ENCODE measurements around the gene LSP1. TPM values are rescaled to one million over a fixed set of nuclear protein-coding genes. Genes with fewer than 3 reads are reported as not detected.

Gene LSP1
- total and polyA plus RNA-seq, 2 of the 13 experiments (the other 11 are each of a cell fraction or from before 2014, with no cell fraction given), result 0.59 to 1.00 TPM

DNA sequence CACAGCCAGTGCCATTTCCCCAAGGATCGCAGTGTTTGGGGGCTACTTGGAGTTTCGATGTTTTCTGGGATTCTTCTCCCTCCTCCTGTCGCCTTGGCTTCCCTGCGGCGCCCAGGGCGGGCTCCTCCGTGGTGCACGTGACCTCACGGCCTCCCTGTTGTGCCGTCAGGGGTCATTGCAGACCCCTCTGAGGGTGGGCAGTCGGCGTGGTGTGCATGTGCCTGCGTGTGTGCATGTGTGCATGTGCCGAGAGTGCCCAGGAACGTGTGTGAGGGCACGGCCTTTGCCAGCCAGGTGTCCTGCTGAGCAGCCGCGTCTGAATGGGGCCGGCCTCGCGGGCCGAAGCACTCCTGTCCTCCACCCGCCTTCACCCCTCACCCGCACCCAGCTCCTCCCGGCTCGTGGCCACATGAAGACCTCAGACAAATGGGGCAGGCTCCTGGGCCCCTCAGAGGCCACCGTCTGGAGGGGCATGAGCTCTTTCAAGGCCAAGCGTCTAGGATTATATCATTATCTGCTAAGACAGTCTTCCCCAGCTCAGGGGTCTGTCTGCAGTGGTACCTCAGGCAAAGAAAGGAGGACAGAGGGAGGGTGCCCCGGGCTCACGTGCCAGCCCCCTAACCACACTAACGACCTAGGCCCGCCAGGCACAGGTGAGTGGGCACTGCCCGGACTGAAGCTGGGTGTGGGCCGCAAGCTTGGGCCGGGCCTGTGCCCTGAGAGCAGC, 84.9 kb downstream of the LSP1 start:
- WGBS (ENCODE audit: low lambda C conversion rate), result 37% methylated on average over 16 of the region's 35 CpGs
- H3K27ac ChIP-seq (ENCODE audit: extremely low read length, insufficient read depth, low read length), result no peak overlapping the region
- TF ChIP-seq, protein P1, sequence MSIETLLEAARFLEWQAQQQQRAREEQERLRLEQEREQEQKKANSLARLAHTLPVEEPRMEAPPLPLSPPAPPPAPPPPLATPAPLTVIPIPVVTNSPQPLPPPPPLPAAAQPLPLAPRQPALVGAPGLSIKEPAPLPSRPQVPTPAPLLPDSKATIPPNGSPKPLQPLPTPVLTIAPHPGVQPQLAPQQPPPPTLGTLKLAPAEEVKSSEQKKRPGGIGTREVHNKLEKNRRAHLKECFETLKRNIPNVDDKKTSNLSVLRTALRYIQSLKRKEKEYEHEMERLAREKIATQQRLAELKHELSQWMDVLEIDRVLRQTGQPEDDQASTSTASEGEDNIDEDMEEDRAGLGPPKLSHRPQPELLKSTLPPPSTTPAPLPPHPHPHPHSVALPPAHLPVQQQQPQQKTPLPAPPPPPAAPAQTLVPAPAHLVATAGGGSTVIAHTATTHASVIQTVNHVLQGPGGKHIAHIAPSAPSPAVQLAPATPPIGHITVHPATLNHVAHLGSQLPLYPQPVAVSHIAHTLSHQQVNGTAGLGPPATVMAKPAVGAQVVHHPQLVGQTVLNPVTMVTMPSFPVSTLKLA (IDR thresholded peaks at IDR 0.05), result peak; percentile 8; the same call in 1 of the 2 replicates
- no peak for TF ChIP-seq NRL (CRISPR knock-in tag; IDR thresholded peaks at IDR 0.05; ENCODE audit: borderline replicate concordance)
- FAIRE-seq (no peak), DNase-seq (ENCODE audit: low spot score) (no peak), ATAC-seq (no peak)
- ChIA-PET POLR2A (no interaction called here), CTCF (ENCODE audit: low intra/inter-chr PET ratio, low total read pairs) (no interaction called here)
- H3K4me1 ChIP-seq (ENCODE audit: insufficient read depth, low read length), result no peaks in the 10 kb centered on the region
- intact Hi-C loops (cut with micrococcal nuclease; ENCODE audit: unreplicated experiment), result no loop called here
- H3K4me3 ChIP-seq (replicated peaks in 1 of 3; ENCODE audit: insufficient read depth in 1 of 3, low read depth in 2 of 3, low read length in 3 of 3), result no peak overlapping the region
- no peak overlapping the region for H3K9ac ChIP-seq (ENCODE audit: insufficient read depth, low read depth, low read length)
- H3K9me3 ChIP-seq (ENCODE audit: low read length), result no peaks in the 10 kb centered on the region
- H4K20me1 ChIP-seq (ENCODE audit: insufficient read depth, low read length), result no peaks in the 10 kb centered on the region
- in situ Hi-C loops (cut with HindIII; ENCODE audit: extremely low pct_ligation_motif_present, low pct_unique_long_range_greater_than_20kb), result no loop called here
- peaks cover 15 to 67% of the 10 kb centered on the region in 2 experiments for H3K27me3 ChIP-seq (ENCODE audit: control insufficient read depth in 1 of 2, insufficient read depth in 2 of 2, low read length in 2 of 2)
- BruUV-seq (replicated peaks), result no TSS peak
- H3K4me2 ChIP-seq (ENCODE audit: low read depth, low read length), result no peak overlapping the region
- no peaks in the 10 kb centered on the region for H3K79me2 ChIP-seq (ENCODE audit: insufficient read depth, low read length)
- no peaks in the 10 kb centered on the region for H3K36me3 ChIP-seq (replicated peaks in 1 of 2; ENCODE audit: control insufficient read depth in 1 of 2, insufficient read depth in 2 of 2, low read length in 2 of 2)
- H2AFZ ChIP-seq (ENCODE audit: low read length), result no peak overlapping the region

DNA sequence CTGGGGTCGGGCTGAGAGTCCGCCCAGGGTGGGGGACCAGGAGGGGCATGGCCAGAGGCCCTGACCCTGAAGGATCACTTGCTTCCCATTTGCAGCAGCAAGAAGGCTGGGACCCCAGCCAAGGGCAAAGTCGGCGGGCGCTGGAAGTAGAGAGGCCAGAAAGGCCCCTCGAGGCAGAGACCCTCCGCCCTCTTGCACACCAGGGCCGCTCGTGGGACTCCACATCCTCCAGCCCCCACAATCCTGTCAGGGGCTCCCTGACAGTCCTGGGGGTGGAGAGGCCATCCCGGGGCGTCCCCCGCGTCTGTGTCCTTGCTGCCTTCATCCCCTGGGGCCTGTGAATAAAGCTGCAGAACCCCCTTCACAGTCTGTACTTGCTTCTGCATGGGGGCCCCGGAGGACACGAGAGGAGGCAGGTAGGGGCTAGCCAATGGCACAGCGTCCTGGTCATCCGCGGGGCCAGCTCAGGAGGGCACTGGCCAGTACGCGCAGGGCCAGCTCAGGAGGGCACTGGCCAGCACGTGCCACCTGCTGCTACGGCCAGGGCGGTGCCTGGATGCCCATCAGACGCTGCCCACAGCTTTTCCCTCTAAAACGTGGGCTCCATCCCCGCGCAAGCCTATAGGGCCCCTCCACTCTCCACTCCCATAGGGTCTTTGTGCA, 85.6 kb downstream of the LSP1 start:
- POLR2A ChIA-PET, result no interaction called here
- H2AFZ ChIP-seq (ENCODE audit: low read length), result no peak overlapping the region
- no peaks in the 10 kb centered on the region for H4K20me1 ChIP-seq (ENCODE audit: insufficient read depth, low read length)
- no peaks in the 10 kb centered on the region for H3K4me1 ChIP-seq (ENCODE audit: insufficient read depth, low read length)
- intact Hi-C loops (cut with micrococcal nuclease; ENCODE audit: unreplicated experiment) (no loop called here), in situ Hi-C loops (cut with HindIII; ENCODE audit: extremely low pct_ligation_motif_present, low pct_unique_long_range_greater_than_20kb) (no loop called here)
- CTCF ChIA-PET (ENCODE audit: low intra/inter-chr PET ratio, low total read pairs), result no interaction called here
- 17% methylated on average over 9 of the region's 27 CpGs for WGBS (ENCODE audit: low lambda C conversion rate)
- TF ChIP-seq PLRG1 (conservative IDR thresholded peaks at IDR 0.05), result no peak
- TF ChIP-seq HNRNPL (IDR thresholded peaks at IDR 0.05; ENCODE audit: low read depth, low read length), result 0 out of 2 replicates have a peak, but pooled peaks have one; percentile 21
- TF ChIP-seq NBN (conservative IDR thresholded peaks at IDR 0.05), result no peak
- no peak for TF ChIP-seq AKAP8 (CRISPR knock-in tag; IDR thresholded peaks at IDR 0.05)
- no peaks in the 10 kb centered on the region for H3K9me3 ChIP-seq (ENCODE audit: low read length)
- no peak for FAIRE-seq
- H3K4me3 ChIP-seq (replicated peaks in 1 of 3; ENCODE audit: insufficient read depth in 1 of 3, low read depth in 2 of 3, low read length in 3 of 3), result no peak overlapping the region
- no peak; the same call in 1 of the 3 replicates for ATAC-seq
- no peak overlapping the region for H3K27ac ChIP-seq (ENCODE audit: extremely low read length, insufficient read depth, low read length)
- no peaks in the 10 kb centered on the region for H3K36me3 ChIP-seq (replicated peaks in 1 of 2; ENCODE audit: control insufficient read depth in 1 of 2, insufficient read depth in 2 of 2, low read length in 2 of 2)
- H3K27me3 ChIP-seq (ENCODE audit: control insufficient read depth in 1 of 2, insufficient read depth in 2 of 2, low read length in 2 of 2), result peaks cover 15 to 64% of the 10 kb centered on the region in 2 experiments
- no peaks in the 10 kb centered on the region for H3K79me2 ChIP-seq (ENCODE audit: insufficient read depth, low read length)
- no peak overlapping the region for H3K9ac ChIP-seq (ENCODE audit: insufficient read depth, low read depth, low read length)
- no TSS peak for BruUV-seq (replicated peaks)
- DNase-seq (ENCODE audit: low spot score), result no peak
- no peak overlapping the region for H3K4me2 ChIP-seq (ENCODE audit: low read depth, low read length)

All from HepG2 (cell line).